ENCODE measurements around the gene KCNA4.
"Not testable (repeated sequence)": the region's sequence is repeated elsewhere in the genome, so short reads cannot be mapped to it uniquely, and the experiment has no call there.

KCNA4 gene

GRCh38 chr11:30045144-30045543 is 28.3 kb upstream of the KCNA4 start:
- no peak for TF ChIP-seq CTCF (IDR thresholded peaks at IDR 0.05; ENCODE audit: control insufficient read depth, insufficient read depth, low read depth, low read length, missing control alignments)
- H3K4me3 ChIP-seq (ENCODE audit: control insufficient read depth, low read depth, low read length) = no peak overlapping the region
- DNase-seq (ENCODE audit: low read depth) = no peak

GRCh38 chr11:30041171-30041570 is 24.3 kb upstream of the KCNA4 start:
- no peak for TF ChIP-seq CTCF (IDR thresholded peaks at IDR 0.05; ENCODE audit: control insufficient read depth, insufficient read depth, low read depth, low read length, missing control alignments)
- no peak for DNase-seq (ENCODE audit: low read depth)
- H3K4me3 ChIP-seq (ENCODE audit: control insufficient read depth, low read depth, low read length) = no peak overlapping the region

GRCh38 chr11:30034746-30035145 is 17.9 kb upstream of the KCNA4 start:
- not testable (repeated sequence) for DNase-seq (ENCODE audit: low read depth); H3K4me3 ChIP-seq (ENCODE audit: control insufficient read depth, low read depth, low read length)

GRCh38 chr11:30034166-30034565 is 17.3 kb upstream of the KCNA4 start:
- DNase-seq (ENCODE audit: low read depth); H3K4me3 ChIP-seq (ENCODE audit: control insufficient read depth, low read depth, low read length): not testable (repeated sequence)

GRCh38 chr11:30025396-30026139 is 8.7 kb upstream of the KCNA4 start:
- no peak overlapping the region for H3K4me3 ChIP-seq (ENCODE audit: control insufficient read depth, low read depth, low read length)
- no peak for DNase-seq (ENCODE audit: low read depth)
- TF ChIP-seq CTCF (IDR thresholded peaks at IDR 0.05; ENCODE audit: control insufficient read depth, insufficient read depth, low read depth, low read length, missing control alignments) = no peak

GRCh38 chr11:30023074-30023473 is 6.2 kb upstream of the KCNA4 start:
- no peak overlapping the region for H3K4me3 ChIP-seq (ENCODE audit: control insufficient read depth, low read depth, low read length)
- DNase-seq (ENCODE audit: low read depth) = no peak
- TF ChIP-seq CTCF (IDR thresholded peaks at IDR 0.05; ENCODE audit: control insufficient read depth, insufficient read depth, low read depth, low read length, missing control alignments) = no peak

- H3K4me3 ChIP-seq (ENCODE audit: control insufficient read depth, low read depth, low read length) = no peak overlapping the region
- TF ChIP-seq CTCF (IDR thresholded peaks at IDR 0.05; ENCODE audit: control insufficient read depth, insufficient read depth, low read depth, low read length, missing control alignments) = no peak
- DNase-seq (ENCODE audit: low read depth) = no peak
Measured at GRCh38 chr11:30019481-30019880, 2.7 kb upstream of the KCNA4 start.

- no peak for TF ChIP-seq CTCF (IDR thresholded peaks at IDR 0.05; ENCODE audit: control insufficient read depth, insufficient read depth, low read depth, low read length, missing control alignments)
- H3K4me3 ChIP-seq (ENCODE audit: control insufficient read depth, low read depth, low read length) = no peak overlapping the region
- DNase-seq (ENCODE audit: low read depth) = no peak
Measured at GRCh38 chr11:30018495-30018894, 1.7 kb upstream of the KCNA4 start.

Measured in AG09309 (cell line).